A673 (cell line): ENCODE results near the gene ERP29. TPM values are rescaled to one million over a fixed set of nuclear protein-coding genes. Genes with fewer than 3 reads are reported as not detected.

Experiments
- BruUV-seq: library from RNA; stranded (reverse); fragments of 400-500 nt; replicated peaks from 2 replicates; lab custom pipeline; 2021; lab: Mats Ljungman, UMichigan
- CTCF ChIA-PET: fragments of 300-600 bp; sonication (Branson Sonifier 250); formaldehyde crosslinking; loops from one replicate; lab custom pipeline; 2022; ENCODE audit warnings: antibody characterized with exemption; lab: Charles Lee
- POLR2A ChIA-PET: fragments of 300-600 bp; sonication (Branson Sonifier 250); formaldehyde crosslinking; loops from one replicate; lab custom pipeline; 2022; ENCODE audit warnings: antibody characterized with exemption; ENCODE audit not compliant: low non-redundant PET; lab: Charles Lee
- DNase-seq: peaks from one replicate; pipeline ENCODE4 v3.0.0-alpha.2; 2015; ENCODE audit warnings: low spot score
- H3K27ac ChIP-seq: fragments of 200-600 bp; sonication (generic); 2 replicates; pipeline ENCODE4 v1.5.1; 2016; ENCODE audit warnings: mixed run types, low read depth, mild to moderate bottlenecking, mixed read lengths, antibody characterized with exemption, low read length; ENCODE audit not compliant: poor library complexity, severe bottlenecking
- H3K27me3 ChIP-seq: fragments of 200-600 bp; sonication (generic); replicated peaks from 2 replicates; pipeline ENCODE4 v1.6.1; 2017; ENCODE audit warnings: mixed run types, low read depth, mild to moderate bottlenecking, mixed read lengths, antibody characterized with exemption, low read length; ENCODE audit not compliant: insufficient read depth, poor library complexity
- H3K36me3 ChIP-seq: fragments of 200-600 bp; sonication (generic); 2 replicates; pipeline ENCODE4 v1.6.1; 2016; ENCODE audit warnings: mixed run types, mild to moderate bottlenecking, mixed read lengths, antibody characterized with exemption, low read length; ENCODE audit not compliant: insufficient read depth, poor library complexity, severe bottlenecking
- H3K4me1 ChIP-seq: fragments of 200-600 bp; sonication (generic); 2 replicates; pipeline ENCODE4 v1.6.1; 2017; ENCODE audit warnings: mixed run types, mild to moderate bottlenecking, mixed read lengths, antibody characterized with exemption, low read length; ENCODE audit not compliant: insufficient read depth, poor library complexity, severe bottlenecking
- H3K4me3 ChIP-seq: fragments of 200-600 bp; sonication (generic); 2 replicates; pipeline ENCODE4 v1.5.1; 2016; ENCODE audit warnings: low read depth, mixed run types, mild to moderate bottlenecking, mixed read lengths, low read length; ENCODE audit not compliant: poor library complexity, severe bottlenecking
- H3K9me3 ChIP-seq: fragments of 200-600 bp; sonication (generic); 2 replicates; pipeline ENCODE4 v1.6.1; 2016; ENCODE audit warnings: mixed run types, low read depth, mild to moderate bottlenecking, mixed read lengths, antibody characterized with exemption, low read length; ENCODE audit not compliant: poor library complexity, severe bottlenecking
- CTCF ChIP-seq: fragments of 300-800, 200-600 bp; sonication (generic); conservative IDR thresholded peaks from 2 replicates; pipeline ENCODE4 v1.5.1; 2017; ENCODE audit warnings: low read depth, mild to moderate bottlenecking, antibody characterized with exemption, low read length, moderate library complexity, mixed read lengths
- EZH2 ChIP-seq: fragments of 200-600 bp; sonication (generic); IDR thresholded peaks from 2 replicates; pipeline ENCODE4 v1.6.1; 2017; ENCODE audit warnings: borderline replicate concordance, low read depth, mild to moderate bottlenecking, mixed read lengths, antibody characterized with exemption, low read length; ENCODE audit not compliant: poor library complexity, severe bottlenecking
- intact Hi-C: fragments of 100-400 bp; cut with micrococcal nuclease; formaldehyde crosslinking; loops from one replicate; pipeline ENCODE4 v1.10.0; 2022; ENCODE audit not compliant: unreplicated experiment
- total RNA-seq: library from RNA; stranded (reverse); gene quantifications from 2 replicates; pipeline ENCODE4 v1.2.3, GENCODE V29; 2021

ERP29 gene
- total RNA-seq, 1 experiment from 2014 or later = 109 TPM

- no peak for DNase-seq
- no TSS peak for BruUV-seq
- intact Hi-C loops = no loop called here
- H3K9me3 ChIP-seq = no peaks in the 10 kb centered on the region
- TF ChIP-seq CTCF = no peak
- TF ChIP-seq EZH2 = no peak
- no peak overlapping the region for H3K27ac ChIP-seq
- CTCF ChIA-PET = no interaction called here
- H3K4me1 ChIP-seq = peaks cover 2% of the 10 kb centered on the region
- POLR2A ChIA-PET = no interaction called here
- no peak overlapping the region for H3K4me3 ChIP-seq
- no peaks in the 10 kb centered on the region for H3K27me3 ChIP-seq
- no peaks in the 10 kb centered on the region for H3K36me3 ChIP-seq
These were observed 12.4 kb upstream of the ERP29 start for GRCh38 chr12:112000820-112001219.

GRCh38 chr12:112001576-112001975 lies 11.7 kb upstream of the ERP29 start:
- Histone ChIP-seq H3K4me3 (no peak overlapping the region), H3K36me3 (no peaks in the 10 kb centered on the region), H3K27ac (no peak overlapping the region), H3K4me1 (peaks cover 9% of the 10 kb centered on the region), H3K9me3 (no peaks in the 10 kb centered on the region), H3K27me3 (no peaks in the 10 kb centered on the region)
- TF ChIP-seq EZH2 (no peak), CTCF (no peak)
- ChIA-PET POLR2A (no interaction called here), CTCF (no interaction called here)
- intact Hi-C loops = no loop called here
- no peak for DNase-seq
- no TSS peak for BruUV-seq

- intact Hi-C loops = no loop called here
- no peaks in the 10 kb centered on the region for H3K9me3 ChIP-seq
- H3K4me3 ChIP-seq = no peak overlapping the region
- ChIA-PET CTCF (no interaction called here), POLR2A (interaction anchor here (0.6 kb wide), 1 partner anchor 72 kb away, joined by 9 read pairs; no protein-coding TSS in a partner anchor)
- H3K27ac ChIP-seq = no peak overlapping the region
- H3K4me1 ChIP-seq = peaks cover 13% of the 10 kb centered on the region
- no peaks in the 10 kb centered on the region for H3K27me3 ChIP-seq
- BruUV-seq = no TSS peak
- H3K36me3 ChIP-seq = no peaks in the 10 kb centered on the region
- TF ChIP-seq CTCF = no peak
- no peak for DNase-seq
These were observed 9.2 kb upstream of the ERP29 start for GRCh38 chr12:112004041-112004440.
